HUDEP-2 (cell line): ENCODE data around the gene ISLR2.

Experiments used
- DNase-seq, 76 experiments: peaks; one replicate each; lab custom pipeline; 2025; ENCODE audit not compliant: unreplicated experiment in 76 of 76; lab: John Stamatoyannopoulos, UW

The ISLR2 gene

GRCh38 chr15:74128785-74129585 lies 1.4 kb upstream of the ISLR2 start:
- no peak for DNase-seq

DNA sequence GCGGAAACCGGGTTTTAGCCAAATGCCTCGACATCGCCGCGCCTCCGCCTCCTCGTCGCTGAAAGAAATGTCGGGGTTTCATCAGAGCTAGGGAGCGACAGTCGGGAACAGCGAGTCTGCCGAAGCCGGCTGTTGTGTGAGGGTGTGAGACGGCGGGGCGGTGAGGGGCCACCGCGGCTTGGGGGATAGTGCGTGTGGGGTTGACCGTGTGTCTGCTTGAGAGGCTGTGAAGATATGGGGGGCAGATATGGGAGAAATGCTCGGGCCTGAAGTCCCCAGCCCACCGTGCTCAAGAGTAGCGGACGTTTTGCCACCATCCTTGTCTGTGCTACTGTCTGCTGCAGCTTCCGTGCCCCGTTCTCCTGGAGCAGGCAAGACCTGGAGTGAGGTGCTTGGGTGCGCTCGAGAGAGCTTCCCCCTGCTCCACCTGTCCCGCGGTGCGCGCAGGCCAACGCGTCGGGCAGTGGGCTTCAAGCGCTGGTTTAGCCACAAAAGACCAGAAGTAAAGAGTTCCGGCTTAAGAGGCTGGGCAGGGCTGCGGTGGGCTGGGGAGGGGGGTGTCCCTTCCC lies 716 bp upstream of the ISLR2 start:
- no peak for DNase-seq

GRCh38 chr15:74130849-74131627 lies 652 bp downstream of the ISLR2 start:
- no peak for DNase-seq

DNA sequence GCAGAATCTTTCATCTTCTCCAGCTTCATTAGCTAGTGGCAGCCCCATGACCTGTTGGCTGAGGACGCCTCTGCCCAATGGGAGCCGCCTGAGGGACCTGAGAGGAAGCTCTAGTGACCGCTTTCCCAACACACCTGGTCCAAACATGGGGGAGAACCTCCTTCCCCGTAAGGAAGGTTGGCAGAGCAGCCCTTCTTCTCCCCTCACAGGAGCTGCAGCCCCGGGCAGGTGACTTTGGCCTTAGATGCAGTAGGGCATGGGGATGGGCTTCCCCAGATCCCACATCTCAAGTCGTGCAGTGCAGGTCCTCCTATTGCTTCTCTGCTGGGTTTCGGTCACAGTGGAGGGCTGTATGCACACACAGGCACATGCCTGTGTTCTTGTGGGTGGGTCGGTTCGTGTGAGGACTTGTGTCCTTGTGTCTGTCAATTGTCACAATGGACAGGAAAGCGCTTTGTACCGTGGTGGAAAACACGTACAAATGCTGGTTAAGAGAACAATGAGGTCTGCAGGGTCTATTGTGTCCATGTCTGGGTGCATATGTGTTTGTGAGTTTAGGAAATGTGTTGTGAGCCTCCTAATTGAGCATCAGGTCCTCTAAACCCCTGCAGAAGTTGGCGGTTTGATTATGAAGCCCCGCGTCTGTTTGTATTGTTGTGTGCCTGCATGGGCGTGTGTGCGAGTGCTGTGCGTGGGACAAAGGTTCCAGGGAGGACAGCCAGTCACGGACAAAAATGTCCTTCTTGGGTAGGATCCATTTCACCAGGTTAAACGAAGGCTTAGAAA lies 1.4 kb downstream of the ISLR2 start:
- no peak for DNase-seq

- peak in 1 of 76 experiments; percentile 12 for DNase-seq
These were observed 2.6 kb downstream of the ISLR2 start for GRCh38 chr15:74132681-74133651.

- no peak for DNase-seq
These were observed 3.5 kb downstream of the ISLR2 start for GRCh38 chr15:74133694-74134386.

GRCh38 chr15:74134387-74135027 lies 4.1 kb downstream of the ISLR2 start:
- peak in 25 of 76 experiments; percentile 1 to 59 (median 27) for DNase-seq

DNA sequence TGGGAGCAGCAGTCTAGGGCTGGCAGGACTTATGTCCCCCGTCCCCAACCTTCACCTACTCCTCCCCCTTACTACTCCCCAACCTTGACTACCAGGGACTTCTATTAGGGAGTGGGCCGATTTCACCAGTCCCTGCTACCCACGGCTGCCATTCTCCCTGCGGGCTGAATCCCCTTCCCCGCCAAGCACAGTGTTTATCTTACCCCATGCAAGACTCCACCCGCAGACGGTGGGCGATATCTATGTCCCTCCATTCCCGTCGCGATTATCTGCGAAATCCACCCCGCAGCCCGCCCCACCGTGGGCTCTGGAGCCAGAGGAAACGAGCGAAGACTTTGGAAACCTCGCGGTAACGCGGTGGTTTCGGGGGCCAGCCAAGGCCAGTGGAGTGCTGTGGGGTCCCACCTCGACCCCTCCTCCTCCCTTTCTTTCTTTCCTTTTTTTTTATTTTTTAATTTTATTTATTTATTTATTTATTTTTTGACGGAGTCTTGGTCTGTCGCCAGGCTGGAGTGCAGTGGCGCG lies 4.7 kb downstream of the ISLR2 start:
- DNase-seq, result no peak

- no peak for DNase-seq
These were observed 6.1 kb downstream of the ISLR2 start for GRCh38 chr15:74136540-74136813.

DNA sequence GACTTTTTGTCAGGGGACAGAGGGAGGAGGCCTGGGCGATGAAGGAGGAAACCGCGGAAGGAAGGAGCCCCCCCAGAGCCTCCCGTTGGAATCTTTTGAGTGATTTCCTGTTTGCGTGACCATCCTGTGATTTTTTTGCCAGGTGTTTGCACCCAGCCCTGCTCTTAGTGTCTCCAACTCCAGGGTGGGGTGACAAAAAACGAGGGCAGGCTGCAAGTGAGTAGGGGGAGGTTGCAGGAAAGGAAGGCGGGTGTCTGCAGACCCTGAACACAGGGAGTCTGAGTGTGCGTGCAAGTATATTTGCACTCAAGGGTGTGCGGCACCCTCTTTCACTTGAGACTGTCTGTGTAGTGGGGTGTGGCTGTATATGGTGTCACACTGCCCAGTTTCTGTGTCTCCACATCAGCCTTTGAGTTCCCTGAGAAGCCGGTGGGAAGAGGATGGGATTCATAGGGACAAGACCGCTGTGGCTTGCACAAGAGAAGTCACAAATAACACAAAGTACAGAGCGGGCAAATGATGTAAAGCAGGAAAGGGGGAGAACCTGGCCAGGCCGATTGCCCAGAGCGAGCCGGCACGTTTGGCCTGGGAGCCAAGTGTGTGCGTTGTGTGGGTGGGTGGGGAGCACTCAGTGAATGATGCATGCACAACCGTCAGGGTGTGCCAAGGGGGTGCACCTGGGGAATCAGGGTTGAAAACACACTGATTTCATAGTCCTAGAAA lies 6.6 kb downstream of the ISLR2 start:
- DNase-seq, result no peak

- no peak for DNase-seq
These were observed 7.1 kb downstream of the ISLR2 start for GRCh38 chr15:74137537-74137894.

- DNase-seq, result no peak
These were observed 8.3 kb downstream of the ISLR2 start for GRCh38 chr15:74138642-74139041.

DNA sequence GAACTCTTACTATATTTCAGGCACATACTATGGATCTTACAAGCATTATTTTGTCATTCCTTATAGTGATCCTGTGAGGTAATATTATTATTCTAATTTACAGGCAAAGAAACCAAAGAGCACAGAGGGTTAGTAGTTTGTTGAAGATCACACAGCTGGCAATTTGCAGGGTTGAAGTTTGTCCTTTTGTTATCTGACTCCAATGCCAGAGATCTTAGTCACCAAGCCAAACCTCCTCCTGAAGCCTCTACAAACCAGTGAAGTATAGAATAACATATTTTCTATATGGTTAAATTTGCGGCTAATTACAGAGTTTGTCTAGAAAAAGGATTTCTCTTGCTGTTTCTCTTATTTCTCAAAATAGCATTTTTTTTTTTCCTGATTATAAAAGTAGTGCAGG lies 11.2 kb downstream of the ISLR2 start:
- DNase-seq, result no peak

GRCh38 chr15:74144153-74144775 lies 13.9 kb downstream of the ISLR2 start:
- no peak for DNase-seq

DNA sequence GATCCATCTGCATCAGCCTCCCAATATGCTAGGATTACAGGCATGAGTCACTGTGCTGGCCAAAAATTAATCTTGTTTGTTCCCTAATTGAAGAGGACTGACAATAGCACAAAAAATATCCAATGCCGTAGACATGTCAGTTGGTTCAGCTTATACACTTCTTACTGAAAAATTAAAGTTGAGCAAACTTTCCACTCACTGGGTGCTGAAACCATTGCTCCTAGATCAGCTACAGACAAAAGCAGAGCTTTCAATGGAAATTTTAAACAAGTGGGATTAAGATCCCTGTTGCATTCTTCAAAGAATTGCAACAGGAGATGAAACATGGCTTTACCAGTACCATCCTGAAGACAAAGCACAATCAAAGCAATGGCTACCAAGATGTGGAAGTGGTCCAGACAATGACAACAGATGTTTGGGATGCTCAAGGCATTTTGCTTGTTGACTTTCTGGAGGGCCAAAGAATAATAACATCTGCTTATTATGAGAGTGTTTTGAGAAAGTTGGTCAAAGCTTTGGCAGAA lies 16.0 kb downstream of the ISLR2 start:
- no peak for DNase-seq

GRCh38 chr15:74147051-74147450 lies 16.7 kb downstream of the ISLR2 start:
- no peak for DNase-seq

- no peak for DNase-seq
These were observed 25.5 kb downstream of the ISLR2 start for GRCh38 chr15:74155766-74156417.
